HepG2 (cell line): Measurements from ENCODE around the gene MRPS14. TPM values are rescaled to one million over a fixed set of nuclear protein-coding genes. Genes with fewer than 3 reads are reported as not detected.

Experiments
- ARHGAP35 ChIP-seq: sonication (generic); formaldehyde crosslinking; IDR thresholded peaks from 2 replicates; pipeline ENCODE4 v1.9.0; 2022; ENCODE audit warnings: mild to moderate bottlenecking, inconsistent platforms, moderate library complexity, missing genetic modification reagents, borderline replicate concordance
- HHEX ChIP-seq: IDR thresholded peaks from 2 replicates; pipeline ENCODE4 v1.6.1; 2016; ENCODE audit warnings: control low read depth
- HMG20B ChIP-seq: conservative IDR thresholded peaks from 2 replicates; pipeline ENCODE4 v1.6.1; 2016; ENCODE audit warnings: missing genetic modification reagents, missing compliant biosample characterization
- KDM5A ChIP-seq: fragments of 200-600 bp; sonication (generic); IDR thresholded peaks from 2 replicates; pipeline ENCODE4 v1.7.0; 2018; ENCODE audit warnings: antibody characterized with exemption, mild to moderate bottlenecking, low read length, borderline replicate concordance
- KDM5B ChIP-seq: sonication (generic); formaldehyde crosslinking; IDR thresholded peaks from 2 replicates; pipeline ENCODE4 v1.4.0; 2020; ENCODE audit warnings: missing genetic modification reagents, mild to moderate bottlenecking, borderline replicate concordance
- LCORL ChIP-seq, 2 experiments: fragments of 450-650 bp in 1 of 2; sonication (generic) in 1 of 2; formaldehyde crosslinking in 1 of 2; IDR thresholded peaks; 2 replicates each; pipeline versions ENCODE4 v1.5.0 to v1.6.1; 2017 to 2020; ENCODE audit warnings: antibody characterized with exemption in 1 of 2, missing genetic modification reagents in 1 of 2
- MEIS1 ChIP-seq: sonication (generic); formaldehyde crosslinking; IDR thresholded peaks from 2 replicates; pipeline ENCODE4 v1.9.0; 2021; ENCODE audit warnings: mild to moderate bottlenecking, missing genetic modification reagents, moderate library complexity, borderline replicate concordance
- NBN ChIP-seq: fragments of 450-650 bp; conservative IDR thresholded peaks from 2 replicates; pipeline ENCODE4 v1.6.1; 2017
- NFKBIZ ChIP-seq: IDR thresholded peaks from 2 replicates; pipeline ENCODE4 v1.6.1; 2018; ENCODE audit warnings: missing genetic modification reagents, missing compliant biosample characterization
- RAD21 ChIP-seq: fragments of 450-650 bp; formaldehyde crosslinking; IDR thresholded peaks from 2 replicates; pipeline ENCODE4 v1.5.0; 2020; ENCODE audit warnings: mild to moderate bottlenecking
- RFXAP ChIP-seq: sonication (generic); formaldehyde crosslinking; IDR thresholded peaks from 2 replicates; pipeline ENCODE4 v1.4.0; 2020; ENCODE audit warnings: missing genetic modification reagents, borderline replicate concordance
- SATB2 ChIP-seq: sonication (generic); formaldehyde crosslinking; IDR thresholded peaks from 2 replicates; pipeline ENCODE4 v1.5.0; 2020; ENCODE audit warnings: missing genetic modification reagents
- SKI ChIP-seq: fragments of 450-650 bp; IDR thresholded peaks from one replicate; pipeline ENCODE4 v1.6.1; 2018; ENCODE audit warnings: mild to moderate bottlenecking; ENCODE audit not compliant: partially characterized antibody
- SMARCE1 ChIP-seq: fragments of 450-650 bp; IDR thresholded peaks from 2 replicates; pipeline ENCODE4 v1.6.1; 2017; ENCODE audit warnings: borderline replicate concordance
- SNAI1 ChIP-seq: sonication (generic); formaldehyde crosslinking; IDR thresholded peaks from 2 replicates; pipeline ENCODE4 v1.5.0; 2020; ENCODE audit warnings: mild to moderate bottlenecking, missing genetic modification reagents, borderline replicate concordance
- SSRP1 ChIP-seq: IDR thresholded peaks from 2 replicates; pipeline ENCODE4 v1.6.1; 2016; ENCODE audit warnings: control low read depth
- TBX3 ChIP-seq: fragments of 450-650 bp; IDR thresholded peaks from 2 replicates; pipeline ENCODE4 v1.6.1; 2017; ENCODE audit warnings: antibody characterized with exemption, mild to moderate bottlenecking, inconsistent platforms, borderline replicate concordance
- YEATS4 ChIP-seq: sonication (generic); formaldehyde crosslinking; IDR thresholded peaks from 2 replicates; pipeline ENCODE4 v1.4.0; 2020; ENCODE audit warnings: missing genetic modification reagents, borderline replicate concordance
- ZFP36 ChIP-seq: fragments of 150-350 bp; IDR thresholded peaks from 2 replicates; pipeline ENCODE4 v1.6.1; 2018; ENCODE audit warnings: borderline replicate concordance, low read length, low read depth; ENCODE audit not compliant: partially characterized antibody
- ZNF430 ChIP-seq: sonication (generic); formaldehyde crosslinking; IDR thresholded peaks from 2 replicates; pipeline ENCODE4 v1.9.0; 2021; ENCODE audit warnings: mild to moderate bottlenecking, missing genetic modification reagents
- ZNF598 ChIP-seq: sonication (generic); formaldehyde crosslinking; IDR thresholded peaks from 2 replicates; pipeline ENCODE4 v1.5.1; 2020; ENCODE audit warnings: mild to moderate bottlenecking, missing genetic modification reagents, borderline replicate concordance
- ZNF605 ChIP-seq: sonication (generic); formaldehyde crosslinking; IDR thresholded peaks from 2 replicates; pipeline ENCODE4 v1.8.0; 2022; ENCODE audit warnings: mild to moderate bottlenecking, missing genetic modification reagents
- ZNF790 ChIP-seq: sonication (generic); formaldehyde crosslinking; IDR thresholded peaks from 2 replicates; pipeline ENCODE4 v1.8.0; 2022; ENCODE audit warnings: missing genetic modification reagents, mild to moderate bottlenecking, borderline replicate concordance
- ZNF883 ChIP-seq: sonication (generic); formaldehyde crosslinking; IDR thresholded peaks from 2 replicates; pipeline ENCODE4 v1.5.1; 2020; ENCODE audit warnings: mild to moderate bottlenecking, missing genetic modification reagents; ENCODE audit errors: not compliant biosample characterization
- polyA plus RNA-seq, 8 experiments: library from polyadenylated mRNA; depleted of rRNA in 3 of 8; stranded (reverse) in 7 of 8; unstranded in 1 of 8; fragments of >200 nt; fragmentation: Illumina TruSeq in 4 of 8; extraction: Trizol in 4 of 8; gene quantifications; 2 replicates each; pipeline versions ENCODE4 v1.2.1 to v1.2.3, GENCODE V29; 2011 to 2016; ENCODE audit warnings: low read depth in 4 of 8, missing spikeins in 1 of 8, mixed read lengths in 1 of 8; ENCODE audit not compliant: insufficient read depth in 1 of 8
- total RNA-seq, 5 experiments: library from RNA; depleted of rRNA; stranded (reverse); fragments of >200 nt; fragmentation: Illumina TruSeq; extraction: Trizol; gene quantifications; 2 replicates each; pipeline ENCODE4 v1.2.3, GENCODE V29; 2016; ENCODE audit warnings: low read depth in 1 of 5
- TF ChIP-seq, protein P1 (sequence below): sonication (generic); formaldehyde crosslinking; IDR thresholded peaks from 2 replicates; pipeline ENCODE4 v1.9.0; 2021; ENCODE audit warnings: missing genetic modification reagents, borderline replicate concordance
- TF ChIP-seq, protein P2 (sequence below): IDR thresholded peaks from 2 replicates; pipeline ENCODE4 v1.6.1; 2016; ENCODE audit warnings: low read depth, control low read depth

Gene MRPS14
- total and polyA plus RNA-seq, 2 of the 13 experiments (the other 11 are each of a cell fraction or from before 2014, with no cell fraction given), result 36.6 to 43.2 TPM

DNA sequence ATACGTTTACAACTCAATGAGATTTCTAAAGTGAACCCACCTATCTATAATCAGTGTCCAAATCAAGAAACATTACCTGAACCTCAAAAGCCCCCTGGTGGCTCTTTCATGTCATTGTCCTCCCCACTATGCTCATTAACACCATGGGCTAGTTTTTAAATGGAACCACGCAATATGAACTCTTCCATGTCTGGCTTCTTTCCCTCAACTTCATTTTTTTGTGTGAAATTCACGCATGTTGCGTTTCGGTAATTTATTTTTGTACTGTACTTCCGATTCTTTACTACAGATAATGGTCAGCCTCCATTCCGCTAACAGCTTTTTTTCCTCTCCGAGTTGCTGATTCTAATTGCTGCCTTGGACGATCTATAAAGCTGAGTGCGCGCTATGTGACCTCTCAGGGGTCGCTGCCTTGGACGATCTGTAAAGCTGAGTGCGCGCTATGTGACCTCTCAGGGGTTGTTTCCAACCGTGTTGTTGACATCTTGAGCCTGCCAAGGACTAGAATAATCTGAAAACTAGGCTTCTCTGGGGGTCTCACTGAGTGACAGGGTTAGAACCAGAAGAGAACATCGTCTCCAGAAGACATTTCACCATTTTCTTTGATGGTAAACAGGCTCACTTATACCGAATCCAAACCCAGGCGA is 24.5 kb downstream of the MRPS14 start (continued):
- TF ChIP-seq ZNF790 (CRISPR knock-in tag) (0 out of 2 replicates have a peak, but pooled peaks have one; percentile 55), HMG20B (no peak), MEIS1 (CRISPR knock-in tag) (no peak), ZFP36 (no peak), ZNF598 (CRISPR knock-in tag) (0 out of 2 replicates have a peak, but pooled peaks have one; percentile 26), SSRP1 (no peak; the same call in 1 of the 2 replicates), KDM5A (0 out of 2 replicates have a peak, but pooled peaks have one; percentile 15), KDM5B (peak; percentile 42; the same call in 1 of the 2 replicates), YEATS4 (CRISPR knock-in tag) (0 out of 2 replicates have a peak, but pooled peaks have one; percentile 24), SNAI1 (CRISPR knock-in tag) (peak; percentile 16; the same call in 1 of the 2 replicates), ARHGAP35 (CRISPR knock-in tag) (no peak), ZNF883 (no peak), LCORL (IDR thresholded peaks at IDR 0.05) (no peak), LCORL (CRISPR knock-in tag; IDR thresholded peaks at IDR 0.05) (0 out of 2 replicates have a peak, but pooled peaks have one; percentile 7), SATB2 (CRISPR knock-in tag) (no peak), NFKBIZ (0 out of 2 replicates have a peak, but pooled peaks have one; percentile 11), SKI (no peak), ZNF430 (CRISPR knock-in tag) (peak; percentile 56; the same call in 1 of the 2 replicates), RFXAP (CRISPR knock-in tag) (no peak), TBX3 (peak; percentile 73; the same call in 1 of the 2 replicates), ZNF605 (0 out of 2 replicates have a peak, but pooled peaks have one; percentile 12), SMARCE1 (no peak), RAD21 (0 out of 2 replicates have a peak, but pooled peaks have one; percentile 18), NBN (no peak), HHEX (no peak)
- TF ChIP-seq, protein P1, sequence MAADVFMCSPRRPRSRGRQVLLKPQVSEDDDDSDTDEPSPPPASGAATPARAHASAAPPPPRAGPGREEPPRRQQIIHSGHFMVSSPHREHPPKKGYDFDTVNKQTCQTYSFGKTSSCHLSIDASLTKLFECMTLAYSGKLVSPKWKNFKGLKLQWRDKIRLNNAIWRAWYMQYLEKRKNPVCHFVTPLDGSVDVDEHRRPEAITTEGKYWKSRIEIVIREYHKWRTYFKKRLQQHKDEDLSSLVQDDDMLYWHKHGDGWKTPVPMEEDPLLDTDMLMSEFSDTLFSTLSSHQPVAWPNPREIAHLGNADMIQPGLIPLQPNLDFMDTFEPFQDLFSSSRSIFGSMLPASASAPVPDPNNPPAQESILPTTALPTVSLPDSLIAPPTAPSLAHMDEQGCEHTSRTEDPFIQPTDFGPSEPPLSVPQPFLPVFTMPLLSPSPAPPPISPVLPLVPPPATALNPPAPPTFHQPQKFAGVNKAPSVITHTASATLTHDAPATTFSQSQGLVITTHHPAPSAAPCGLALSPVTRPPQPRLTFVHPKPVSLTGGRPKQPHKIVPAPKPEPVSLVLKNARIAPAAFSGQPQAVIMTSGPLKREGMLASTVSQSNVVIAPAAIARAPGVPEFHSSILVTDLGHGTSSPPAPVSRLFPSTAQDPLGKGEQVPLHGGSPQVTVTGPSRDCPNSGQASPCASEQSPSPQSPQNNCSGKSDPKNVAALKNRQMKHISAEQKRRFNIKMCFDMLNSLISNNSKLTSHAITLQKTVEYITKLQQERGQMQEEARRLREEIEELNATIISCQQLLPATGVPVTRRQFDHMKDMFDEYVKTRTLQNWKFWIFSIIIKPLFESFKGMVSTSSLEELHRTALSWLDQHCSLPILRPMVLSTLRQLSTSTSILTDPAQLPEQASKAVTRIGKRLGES, result peak; percentile 62; the same call in 1 of the 2 replicates
- TF ChIP-seq, protein P2, sequence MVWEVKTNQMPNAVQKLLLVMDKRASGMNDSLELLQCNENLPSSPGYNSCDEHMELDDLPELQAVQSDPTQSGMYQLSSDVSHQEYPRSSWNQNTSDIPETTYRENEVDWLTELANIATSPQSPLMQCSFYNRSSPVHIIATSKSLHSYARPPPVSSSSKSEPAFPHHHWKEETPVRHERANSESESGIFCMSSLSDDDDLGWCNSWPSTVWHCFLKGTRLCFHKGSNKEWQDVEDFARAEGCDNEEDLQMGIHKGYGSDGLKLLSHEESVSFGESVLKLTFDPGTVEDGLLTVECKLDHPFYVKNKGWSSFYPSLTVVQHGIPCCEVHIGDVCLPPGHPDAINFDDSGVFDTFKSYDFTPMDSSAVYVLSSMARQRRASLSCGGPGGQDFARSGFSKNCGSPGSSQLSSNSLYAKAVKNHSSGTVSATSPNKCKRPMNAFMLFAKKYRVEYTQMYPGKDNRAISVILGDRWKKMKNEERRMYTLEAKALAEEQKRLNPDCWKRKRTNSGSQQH (CRISPR knock-in tag), result peak; percentile 8; the same call in 1 of the 2 replicates
